ENCODE data around the gene CORO2A.

DNA sequence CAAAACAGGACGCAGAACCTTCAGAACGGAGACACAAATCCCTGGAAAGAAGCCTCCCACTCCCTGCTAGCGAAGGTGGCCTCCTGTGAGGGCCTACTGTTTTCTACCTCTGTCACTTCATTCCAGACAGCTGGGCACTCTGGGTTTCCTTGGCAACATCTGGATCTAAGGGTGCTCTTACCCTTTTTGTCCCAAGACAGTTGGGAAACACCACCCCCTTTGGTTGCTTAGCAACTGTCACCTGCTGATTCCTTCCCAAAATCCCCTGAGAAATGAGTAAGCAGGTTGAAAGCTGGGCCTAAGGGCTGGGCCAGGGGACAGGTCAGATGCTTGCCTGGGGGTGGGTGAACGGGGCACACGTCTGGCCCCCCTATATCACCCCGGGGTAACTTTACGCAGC is 106.5 kb downstream of the CORO2A start:
- TF ChIP-seq, protein P1, sequence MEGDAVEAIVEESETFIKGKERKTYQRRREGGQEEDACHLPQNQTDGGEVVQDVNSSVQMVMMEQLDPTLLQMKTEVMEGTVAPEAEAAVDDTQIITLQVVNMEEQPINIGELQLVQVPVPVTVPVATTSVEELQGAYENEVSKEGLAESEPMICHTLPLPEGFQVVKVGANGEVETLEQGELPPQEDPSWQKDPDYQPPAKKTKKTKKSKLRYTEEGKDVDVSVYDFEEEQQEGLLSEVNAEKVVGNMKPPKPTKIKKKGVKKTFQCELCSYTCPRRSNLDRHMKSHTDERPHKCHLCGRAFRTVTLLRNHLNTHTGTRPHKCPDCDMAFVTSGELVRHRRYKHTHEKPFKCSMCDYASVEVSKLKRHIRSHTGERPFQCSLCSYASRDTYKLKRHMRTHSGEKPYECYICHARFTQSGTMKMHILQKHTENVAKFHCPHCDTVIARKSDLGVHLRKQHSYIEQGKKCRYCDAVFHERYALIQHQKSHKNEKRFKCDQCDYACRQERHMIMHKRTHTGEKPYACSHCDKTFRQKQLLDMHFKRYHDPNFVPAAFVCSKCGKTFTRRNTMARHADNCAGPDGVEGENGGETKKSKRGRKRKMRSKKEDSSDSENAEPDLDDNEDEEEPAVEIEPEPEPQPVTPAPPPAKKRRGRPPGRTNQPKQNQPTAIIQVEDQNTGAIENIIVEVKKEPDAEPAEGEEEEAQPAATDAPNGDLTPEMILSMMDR (IDR thresholded peaks at IDR 0.05; ENCODE audit: low read length): no peak
- no peak for TF ChIP-seq EZH2 (IDR thresholded peaks at IDR 0.05; ENCODE audit: borderline replicate concordance, low read length)
